K562 (cell line): ENCODE data around the gene PRR19. TPM values are rescaled to one million over a fixed set of nuclear protein-coding genes. Genes with fewer than 3 reads are reported as not detected.

Source experiments
- CEBPB ChIP-seq: fragments of 450-650 bp; IDR thresholded peaks from 2 replicates; pipeline ENCODE4 v1.6.1; 2016; ENCODE audit warnings: missing genetic modification characterization, missing compliant biosample characterization
- CREB3 ChIP-seq: fragments of 450-650 bp; conservative IDR thresholded peaks from 2 replicates; pipeline ENCODE4 v1.6.1; 2016; ENCODE audit warnings: missing genetic modification characterization, low read depth, mild to moderate bottlenecking, missing compliant biosample characterization, moderate library complexity
- E2F3 ChIP-seq: fragments of 250-450 bp; sonication (Bioruptor Pico); IDR thresholded peaks from 2 replicates; pipeline ENCODE4 v1.4.0; 2020; ENCODE audit warnings: mild to moderate bottlenecking
- ELF2 ChIP-seq: fragments of 250-450 bp; sonication (Bioruptor Pico); IDR thresholded peaks from 2 replicates; pipeline ENCODE4 v1.5.0; 2021; ENCODE audit warnings: mild to moderate bottlenecking
- ETV5 ChIP-seq: sonication (generic); formaldehyde crosslinking; IDR thresholded peaks from 2 replicates; pipeline ENCODE4 v1.4.0; 2020; ENCODE audit warnings: low read depth, mild to moderate bottlenecking, missing genetic modification reagents
- FOXK2 ChIP-seq, 2 experiments: fragments of 450-650 bp; IDR thresholded peaks in 1 of 2; conservative IDR thresholded peaks in 1 of 2; 2 replicates each; pipeline ENCODE4 v1.6.1; 2016; ENCODE audit warnings: low read depth in 2 of 2, mild to moderate bottlenecking in 1 of 2
- HNRNPL ChIP-seq: fragments of 200-400 bp; formaldehyde crosslinking; IDR thresholded peaks from 2 replicates; pipeline ENCODE4 v1.6.1; 2017; ENCODE audit warnings: low read depth, mild to moderate bottlenecking, low read length
- MNT ChIP-seq, 2 experiments: fragments of 450-650 bp; conservative IDR thresholded peaks; 2 replicates each; pipeline ENCODE4 v1.6.1; 2017; ENCODE audit warnings: mild to moderate bottlenecking in 2 of 2, moderate library complexity in 2 of 2
- NCOA1 ChIP-seq: fragments of 450-650 bp; IDR thresholded peaks from 2 replicates; pipeline ENCODE4 v1.6.1; 2016; ENCODE audit warnings: low read depth
- OTX1 ChIP-seq: fragments of 450-650 bp; formaldehyde crosslinking; IDR thresholded peaks from 2 replicates; pipeline ENCODE4 v1.4.0; 2022; ENCODE audit warnings: mild to moderate bottlenecking
- SIRT6 ChIP-seq: IDR thresholded peaks from one replicate; pipeline ENCODE4 v1.6.1; 2012; ENCODE audit warnings: low read depth, mild to moderate bottlenecking, control low read depth, inconsistent platforms, low read length, moderate library complexity
- SOX6 ChIP-seq: fragments of 450-650 bp; IDR thresholded peaks from 2 replicates; pipeline ENCODE4 v1.6.1; 2014; ENCODE audit warnings: mild to moderate bottlenecking
- TCF7L2 ChIP-seq: fragments of 150-350 bp; IDR thresholded peaks from 2 replicates; pipeline ENCODE4 v1.6.1; 2016; ENCODE audit warnings: low read depth, mild to moderate bottlenecking, low read length, moderate library complexity
- ZBTB7A ChIP-seq: IDR thresholded peaks from 2 replicates; pipeline ENCODE4 v1.6.1; 2011; ENCODE audit warnings: low read depth, mild to moderate bottlenecking, low read length, moderate library complexity, borderline replicate concordance; ENCODE audit not compliant: control insufficient read depth
- ZC3H4 ChIP-seq: sonication (generic); formaldehyde crosslinking; IDR thresholded peaks from 2 replicates; pipeline ENCODE4 v1.9.0; 2021; ENCODE audit warnings: missing genetic modification reagents, borderline replicate concordance
- ZFX ChIP-seq: sonication (generic); formaldehyde crosslinking; IDR thresholded peaks from 2 replicates; pipeline ENCODE4 v1.8.0; 2022; ENCODE audit warnings: mild to moderate bottlenecking, missing genetic modification reagents, moderate library complexity
- ZNF23 ChIP-seq: fragments of 250-450 bp; sonication (Bioruptor Pico); IDR thresholded peaks from 2 replicates; pipeline ENCODE4 v1.4.0; 2020; ENCODE audit warnings: mild to moderate bottlenecking
- ZNF76 ChIP-seq: fragments of 250-450 bp; sonication (Bioruptor Pico); IDR thresholded peaks from 2 replicates; pipeline ENCODE4 v1.4.0; 2020; ENCODE audit warnings: mild to moderate bottlenecking, moderate library complexity, borderline replicate concordance
- polyA plus RNA-seq, 8 experiments: library from polyadenylated mRNA; depleted of rRNA in 4 of 8; stranded (reverse) in 5 of 8; unstranded in 3 of 8; fragments of >200 nt; fragmentation: Nextera tagmentation in 2 of 8; fragmentation: Illumina TruSeq in 1 of 8; extraction: Ambion mirVana in 2 of 8; extraction: Trizol in 1 of 8; gene quantifications; 2 replicates each; pipeline versions ENCODE4 v1.2.1 to v1.2.3, GENCODE V29; 2011 to 2014; ENCODE audit warnings: inconsistent platforms in 1 of 8, missing spikeins in 1 of 8
- total RNA-seq, 7 experiments: library from RNA; depleted of rRNA in 6 of 7; stranded (reverse); fragments of >200 nt in 6 of 7; fragmentation: Illumina TruSeq in 2 of 7; extraction: Trizol in 2 of 7; gene quantifications; 2 replicates each; pipeline versions ENCODE4 v1.2.1 to v1.2.3, GENCODE V29; 2011 to 2021; ENCODE audit warnings: low replicate concordance in 1 of 7
- TF ChIP-seq, protein P1 (sequence below): sonication (generic); formaldehyde crosslinking; IDR thresholded peaks from 2 replicates; pipeline ENCODE4 v1.8.0; 2022; ENCODE audit warnings: mild to moderate bottlenecking, missing genetic modification reagents
- TF ChIP-seq, protein P2 (sequence below): fragments of 250-450 bp; sonication (Bioruptor Pico); IDR thresholded peaks from 2 replicates; pipeline ENCODE4 v1.4.0; 2020; ENCODE audit warnings: mild to moderate bottlenecking, moderate library complexity, borderline replicate concordance
- TF ChIP-seq, protein P3 (sequence below): sonication (generic); formaldehyde crosslinking; IDR thresholded peaks from 2 replicates; pipeline ENCODE4 v1.8.0; 2022; ENCODE audit warnings: missing genetic modification reagents, mild to moderate bottlenecking, moderate library complexity, borderline replicate concordance

PRR19 gene
- total and polyA plus RNA-seq, 9 of the 15 experiments (the other 6 are each of a cell fraction or from before 2014, with no cell fraction given) = 0.10 to 1.6 (median 0.54) TPM

DNA sequence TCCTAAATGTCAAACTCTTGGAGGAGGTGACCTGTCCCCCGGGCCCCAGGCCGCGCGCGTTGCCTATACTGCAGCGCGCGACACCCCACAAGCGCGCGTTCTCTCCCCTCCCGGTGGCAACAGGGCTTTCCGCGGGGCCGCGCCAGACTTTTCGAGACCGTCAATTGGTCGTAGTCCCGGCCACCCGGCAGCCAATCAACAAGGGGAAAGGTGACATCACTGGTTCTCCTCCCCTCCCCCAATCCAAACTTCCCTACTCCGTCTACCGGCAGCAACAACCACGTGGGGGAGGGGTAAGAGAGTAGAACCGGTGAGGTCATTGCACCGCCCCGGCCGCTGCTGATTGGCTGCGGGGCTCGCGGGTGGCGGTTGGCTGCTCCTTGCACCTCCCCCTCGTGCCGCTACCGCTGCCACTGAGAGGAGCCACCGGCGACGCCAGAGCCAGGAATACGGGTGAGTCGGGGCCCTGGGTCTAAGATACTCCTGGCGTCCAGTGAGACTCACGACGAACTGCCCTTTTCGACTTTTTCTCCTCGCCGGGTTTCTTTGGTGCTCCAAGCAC, 33.7 kb upstream of the PRR19 start (continued):
- TF ChIP-seq ZBTB7A (no peak), ZC3H4 (CRISPR knock-in tag) (no peak), TCF7L2 (no peak), OTX1 (peak; percentile 35; the same call in 1 of the 2 replicates), CEBPB (tag) (peak; percentile 51; the same call in 1 of the 2 replicates), SOX6 (0 out of 2 replicates have a peak, but pooled peaks have one; percentile 48), HNRNPL (no peak), MNT (conservative IDR thresholded peaks at IDR 0.05) (peak; percentile 96 to 97), NCOA1 (peak; percentile 52; the same call in 1 of the 2 replicates), FOXK2 (conservative IDR thresholded peaks at IDR 0.05 in 1 of 2, IDR thresholded peaks at IDR 0.05 in 1 of 2; ENCODE audit: low read depth in 2 of 2) (peak; percentile 96 to 98), ETV5 (CRISPR knock-in tag) (no peak), ZFX (CRISPR knock-in tag) (peak; percentile 83), ZNF23 (CRISPR knock-in tag) (no peak), SIRT6 (no peak), E2F3 (0 out of 2 replicates have a peak, but pooled peaks have one; percentile 57), ELF2 (CRISPR knock-in tag) (no peak), ZNF76 (CRISPR knock-in tag) (peak; percentile 42; the same call in 1 of the 2 replicates), CREB3 (tag) (peak; percentile 10; the same call in 1 of the 2 replicates)
- TF ChIP-seq, protein P1, sequence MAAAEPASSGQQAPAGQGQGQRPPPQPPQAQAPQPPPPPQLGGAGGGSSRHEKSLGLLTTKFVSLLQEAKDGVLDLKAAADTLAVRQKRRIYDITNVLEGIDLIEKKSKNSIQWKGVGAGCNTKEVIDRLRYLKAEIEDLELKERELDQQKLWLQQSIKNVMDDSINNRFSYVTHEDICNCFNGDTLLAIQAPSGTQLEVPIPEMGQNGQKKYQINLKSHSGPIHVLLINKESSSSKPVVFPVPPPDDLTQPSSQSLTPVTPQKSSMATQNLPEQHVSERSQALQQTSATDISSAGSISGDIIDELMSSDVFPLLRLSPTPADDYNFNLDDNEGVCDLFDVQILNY (CRISPR knock-in tag) = no peak
- TF ChIP-seq, protein P2, sequence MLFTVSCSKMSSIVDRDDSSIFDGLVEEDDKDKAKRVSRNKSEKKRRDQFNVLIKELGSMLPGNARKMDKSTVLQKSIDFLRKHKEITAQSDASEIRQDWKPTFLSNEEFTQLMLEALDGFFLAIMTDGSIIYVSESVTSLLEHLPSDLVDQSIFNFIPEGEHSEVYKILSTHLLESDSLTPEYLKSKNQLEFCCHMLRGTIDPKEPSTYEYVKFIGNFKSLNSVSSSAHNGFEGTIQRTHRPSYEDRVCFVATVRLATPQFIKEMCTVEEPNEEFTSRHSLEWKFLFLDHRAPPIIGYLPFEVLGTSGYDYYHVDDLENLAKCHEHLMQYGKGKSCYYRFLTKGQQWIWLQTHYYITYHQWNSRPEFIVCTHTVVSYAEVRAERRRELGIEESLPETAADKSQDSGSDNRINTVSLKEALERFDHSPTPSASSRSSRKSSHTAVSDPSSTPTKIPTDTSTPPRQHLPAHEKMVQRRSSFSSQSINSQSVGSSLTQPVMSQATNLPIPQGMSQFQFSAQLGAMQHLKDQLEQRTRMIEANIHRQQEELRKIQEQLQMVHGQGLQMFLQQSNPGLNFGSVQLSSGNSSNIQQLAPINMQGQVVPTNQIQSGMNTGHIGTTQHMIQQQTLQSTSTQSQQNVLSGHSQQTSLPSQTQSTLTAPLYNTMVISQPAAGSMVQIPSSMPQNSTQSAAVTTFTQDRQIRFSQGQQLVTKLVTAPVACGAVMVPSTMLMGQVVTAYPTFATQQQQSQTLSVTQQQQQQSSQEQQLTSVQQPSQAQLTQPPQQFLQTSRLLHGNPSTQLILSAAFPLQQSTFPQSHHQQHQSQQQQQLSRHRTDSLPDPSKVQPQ (CRISPR knock-in tag) = no peak
- TF ChIP-seq, protein P3, sequence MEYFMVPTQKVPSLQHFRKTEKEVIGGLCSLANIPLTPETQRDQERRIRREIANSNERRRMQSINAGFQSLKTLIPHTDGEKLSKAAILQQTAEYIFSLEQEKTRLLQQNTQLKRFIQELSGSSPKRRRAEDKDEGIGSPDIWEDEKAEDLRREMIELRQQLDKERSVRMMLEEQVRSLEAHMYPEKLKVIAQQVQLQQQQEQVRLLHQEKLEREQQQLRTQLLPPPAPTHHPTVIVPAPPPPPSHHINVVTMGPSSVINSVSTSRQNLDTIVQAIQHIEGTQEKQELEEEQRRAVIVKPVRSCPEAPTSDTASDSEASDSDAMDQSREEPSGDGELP (CRISPR knock-in tag) = peak; percentile 42; the same call in 1 of the 2 replicates
